Amniotic stem cell (primary cell): ENCODE results near the gene C5.
"Not testable (repeated sequence)": the region's sequence is repeated elsewhere in the genome, so short reads cannot be mapped to it uniquely, and the experiment has no call there.

Experiments
- DNase-seq: peaks from one replicate; lab custom pipeline; 2025; lab: John Stamatoyannopoulos, UW

C5 gene

DNA sequence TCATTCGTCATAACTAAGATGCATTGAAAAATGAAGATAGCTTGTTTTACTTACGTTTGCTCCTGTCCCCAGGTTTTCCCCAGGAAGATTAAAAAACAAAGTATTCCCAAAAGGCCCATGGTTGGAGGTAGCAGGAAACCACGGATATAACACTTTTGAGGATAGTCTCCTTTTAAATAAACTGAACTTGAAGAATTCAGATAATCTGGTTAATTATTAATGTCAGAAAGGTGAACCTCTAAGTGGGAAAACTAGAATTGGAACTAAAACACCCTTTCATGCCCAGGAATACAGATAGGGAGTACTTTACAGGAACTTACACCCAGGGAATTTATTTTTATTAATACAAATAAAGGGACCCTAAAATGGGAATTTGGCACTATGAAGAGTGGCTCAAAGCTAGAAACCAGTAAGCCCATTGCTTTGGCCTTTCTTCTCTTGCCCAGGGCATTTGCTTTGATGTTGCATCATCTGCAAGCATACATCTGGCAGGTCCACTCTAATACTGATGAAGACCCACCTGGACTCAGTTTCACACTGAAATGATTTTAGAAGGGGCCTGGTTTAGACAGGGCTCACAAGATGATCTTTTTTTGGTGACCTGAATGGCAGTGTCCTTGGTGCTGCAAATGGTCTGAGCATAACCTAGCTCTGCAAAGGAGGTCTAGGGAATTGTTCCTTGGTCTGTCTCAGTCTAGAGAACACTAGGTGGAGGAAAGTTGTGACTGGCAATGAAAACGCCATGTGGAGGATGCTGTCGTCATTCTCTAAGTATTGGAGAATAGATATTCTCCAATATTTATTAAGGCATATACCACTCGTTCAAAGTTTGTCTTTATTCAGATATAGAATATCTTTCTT lies at the start of gene C5:
TSS of gene C5 (minus strand) at position 148 of the 861 bp plus-strand sequence. CDS start at position 119, 29 bp downstream.
- no peak for DNase-seq

DNA sequence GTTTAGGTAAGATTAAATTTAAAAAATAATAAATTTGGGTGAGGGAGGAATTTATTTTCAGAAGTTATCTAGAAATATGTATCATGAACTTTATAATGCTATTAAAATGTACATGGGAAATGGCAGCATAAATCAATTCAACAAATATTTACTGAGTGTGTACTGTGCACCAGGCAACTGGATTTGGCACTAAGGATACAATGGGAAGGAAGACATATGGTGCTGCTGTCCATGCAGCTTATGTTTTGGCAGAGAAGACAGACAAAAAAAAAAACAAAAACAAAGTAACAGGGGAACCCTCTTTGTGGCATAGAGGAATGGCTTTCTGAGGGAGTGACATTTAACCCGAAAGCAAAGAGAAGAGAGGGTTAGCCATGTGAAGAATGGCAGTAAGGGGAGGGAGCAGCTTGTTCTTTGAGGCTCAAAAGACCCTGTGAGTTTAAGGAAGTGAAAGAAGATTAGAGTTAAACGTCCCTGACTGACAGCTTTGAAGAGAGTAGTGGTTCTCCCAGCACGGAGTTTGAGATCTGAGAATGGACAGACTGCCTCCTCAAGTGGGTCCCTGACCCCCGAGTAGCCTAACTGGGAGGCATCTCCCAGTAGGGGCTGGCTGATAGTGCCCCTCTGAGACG lies 48.6 kb upstream of the C5 start:
- DNase-seq = no peak

DNA sequence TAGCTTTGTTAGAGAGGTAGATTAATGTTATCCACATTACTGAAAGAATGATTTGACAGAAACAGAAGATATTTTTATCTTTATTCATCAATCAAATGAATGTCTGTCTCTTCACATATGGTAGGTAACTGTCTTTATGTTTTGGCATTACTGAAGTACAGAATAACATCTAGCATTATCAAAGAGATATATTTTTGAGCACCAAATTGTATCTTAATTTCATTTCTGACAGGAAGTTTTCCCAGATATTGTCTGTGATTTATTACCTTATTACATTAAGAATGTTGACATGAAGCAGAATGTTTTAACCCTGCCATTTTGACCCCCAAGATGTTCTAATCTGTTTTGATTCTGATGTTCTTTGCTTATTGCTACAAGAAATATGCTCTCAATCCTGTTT lies 45.0 kb upstream of the C5 start:
- no peak for DNase-seq

DNA sequence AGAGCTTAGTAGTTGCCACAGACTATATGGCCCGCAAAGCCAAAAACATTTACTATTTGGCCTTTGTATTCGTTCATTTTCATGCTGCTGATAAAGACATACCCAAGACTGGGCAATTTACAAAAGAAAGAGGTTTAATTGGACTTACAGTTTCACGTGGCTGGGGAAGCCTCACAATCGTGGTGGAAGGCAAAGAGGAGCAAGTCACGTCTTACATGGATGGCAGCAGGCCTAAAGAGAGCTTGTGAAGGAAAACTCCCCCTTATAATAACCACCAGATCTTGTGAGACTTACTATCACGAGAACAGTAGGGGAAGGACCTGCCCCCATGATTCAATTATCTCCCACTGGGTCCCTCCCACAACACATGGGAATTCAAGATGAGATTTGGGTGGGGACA lies 40.7 kb upstream of the C5 start:
- DNase-seq = not testable (repeated sequence)

DNA sequence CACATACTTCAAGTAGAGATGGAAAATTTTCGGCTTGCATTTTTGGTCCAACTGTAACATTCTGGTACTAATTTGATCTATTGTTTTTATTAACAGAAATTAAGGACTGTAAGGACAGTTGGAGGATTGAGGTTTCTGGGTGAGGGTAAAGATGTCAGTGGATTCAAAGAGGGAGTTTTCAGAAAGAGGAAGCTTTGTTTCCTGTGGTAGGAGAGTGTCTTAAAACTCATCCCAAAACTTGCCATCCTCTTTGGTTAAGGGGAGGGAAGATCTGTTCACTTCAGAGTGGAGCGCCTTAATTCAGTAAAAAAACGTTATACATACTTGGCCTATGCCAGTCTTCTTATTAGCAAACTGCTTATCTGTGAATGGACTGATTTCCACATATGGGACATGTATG lies 38.5 kb upstream of the C5 start:
- DNase-seq = no peak

DNA sequence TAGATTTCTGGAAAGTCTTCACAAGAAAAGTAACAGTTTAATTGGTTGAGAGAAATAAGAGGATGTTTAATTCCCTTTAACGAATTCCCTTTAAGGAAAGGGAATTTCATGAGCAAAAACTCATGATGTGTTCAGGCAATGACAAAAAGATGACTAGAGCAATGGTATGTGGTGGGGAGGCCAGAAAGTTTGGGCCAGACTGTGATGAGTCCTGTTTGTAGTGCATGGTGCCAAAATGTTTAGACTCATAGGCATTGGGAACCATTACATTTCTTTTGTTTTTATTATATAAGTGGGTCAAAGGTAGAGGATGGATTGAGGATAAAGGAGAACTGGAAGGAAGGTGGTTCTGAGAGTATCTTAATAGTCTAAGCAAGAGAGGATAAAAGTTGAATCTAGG lies 35.6 kb upstream of the C5 start:
- DNase-seq = no peak

DNA sequence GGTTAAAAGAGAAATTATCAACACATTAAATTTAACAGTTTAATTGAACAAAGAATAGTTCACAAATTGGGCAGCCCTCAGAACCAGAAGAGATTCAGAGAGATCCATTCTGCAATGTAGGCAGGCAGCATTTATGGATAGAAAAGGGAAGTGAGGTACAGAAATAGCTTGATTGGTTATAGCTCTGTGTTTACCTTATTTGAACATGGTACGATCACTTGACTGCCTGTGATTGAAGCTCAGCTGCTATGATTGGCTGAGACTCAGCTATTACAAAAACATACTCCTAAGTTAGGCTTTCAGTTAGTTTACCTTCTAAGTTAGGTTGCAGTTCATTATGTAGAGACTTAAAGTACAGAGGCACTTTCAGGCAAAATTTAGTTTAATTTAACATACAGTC lies 32.0 kb upstream of the C5 start:
- no peak for DNase-seq

DNA sequence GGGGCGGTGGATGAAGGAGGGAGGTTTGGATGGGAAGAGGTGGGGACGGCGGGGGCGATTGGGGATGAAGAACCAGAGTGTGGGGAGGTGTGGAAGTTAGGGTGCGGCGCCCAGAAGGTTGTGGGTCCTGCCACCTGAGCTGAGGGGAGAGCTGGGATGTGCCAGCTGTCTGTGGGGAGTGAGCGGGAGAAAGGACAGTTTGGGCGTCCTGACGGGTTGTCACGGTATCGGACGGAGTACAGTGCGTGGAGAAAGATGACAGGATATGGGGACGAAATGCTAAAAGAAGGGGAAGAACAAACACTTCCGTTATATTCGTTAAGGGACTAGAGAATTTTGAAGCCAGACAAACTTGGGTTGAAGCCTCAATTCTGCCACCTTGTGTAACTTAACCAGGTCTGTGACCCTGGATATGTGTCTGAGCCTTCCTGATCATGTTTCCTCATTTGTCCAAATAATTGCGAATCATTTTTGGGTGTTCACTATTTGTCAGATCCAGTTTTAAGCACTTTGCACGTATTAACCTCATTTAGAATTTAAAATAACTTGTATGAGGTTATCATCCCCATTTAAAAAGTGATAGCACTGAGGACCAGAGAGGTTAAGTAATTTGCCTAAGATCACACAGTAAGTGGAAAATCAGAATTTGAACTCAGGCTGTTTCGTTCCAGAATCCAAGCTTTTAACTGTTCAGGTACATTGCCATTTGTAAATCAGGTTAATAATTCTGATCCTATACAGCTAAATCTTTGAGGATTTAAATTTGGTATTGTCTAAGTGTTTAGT lies 25.4 kb upstream of the C5 start:
- DNase-seq = peak; percentile 4

DNA sequence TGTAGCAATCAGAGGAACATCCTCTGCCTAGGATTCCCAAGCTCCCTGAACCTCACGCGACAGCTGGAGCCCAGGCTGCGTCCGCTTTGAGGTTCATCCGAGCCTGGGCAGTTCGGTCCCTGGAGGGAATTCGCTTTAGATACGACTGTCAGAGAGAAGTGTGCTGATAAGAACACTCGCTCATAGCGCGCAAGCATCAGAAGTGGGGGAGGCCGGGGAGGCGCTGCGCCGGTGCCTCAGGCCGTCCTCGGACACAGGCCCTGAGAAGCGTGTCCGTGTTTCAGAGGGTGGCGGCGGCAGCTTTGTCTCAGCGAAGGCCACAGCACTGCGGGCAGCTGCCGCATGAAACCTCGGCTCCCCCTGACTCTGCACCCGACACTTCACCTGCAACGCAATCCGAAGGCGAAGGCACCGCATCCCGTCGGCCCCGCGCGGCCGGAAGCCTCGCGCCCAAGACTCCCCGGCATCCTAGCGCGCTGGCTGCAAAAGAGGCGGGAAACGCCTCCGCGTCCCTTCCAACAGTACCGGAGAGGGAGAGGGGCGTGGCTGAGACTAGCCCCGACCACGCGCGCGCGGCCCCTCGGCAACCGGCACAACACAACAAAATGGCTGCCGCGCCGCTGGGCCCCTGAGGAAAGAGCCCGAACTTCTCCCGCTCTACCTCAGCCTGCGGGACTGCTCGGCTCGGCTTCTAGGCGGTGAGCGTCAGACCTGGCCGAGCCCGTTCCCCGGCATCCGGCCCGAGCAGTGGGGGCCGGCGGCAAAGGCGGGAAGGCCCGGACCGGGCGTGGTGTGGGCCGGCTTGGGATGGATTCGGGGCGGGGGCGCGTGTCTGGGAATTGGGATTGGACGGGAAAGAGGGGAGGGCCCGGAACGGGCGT lies 24.5 kb upstream of the C5 start, which contains the start of gene CNTRL:
TSS of gene CNTRL (plus strand) at position 586 of the 881 bp plus-strand sequence. CDS start 13,372 bp downstream, outside the sequence.
- peak; percentile 91 for DNase-seq

DNA sequence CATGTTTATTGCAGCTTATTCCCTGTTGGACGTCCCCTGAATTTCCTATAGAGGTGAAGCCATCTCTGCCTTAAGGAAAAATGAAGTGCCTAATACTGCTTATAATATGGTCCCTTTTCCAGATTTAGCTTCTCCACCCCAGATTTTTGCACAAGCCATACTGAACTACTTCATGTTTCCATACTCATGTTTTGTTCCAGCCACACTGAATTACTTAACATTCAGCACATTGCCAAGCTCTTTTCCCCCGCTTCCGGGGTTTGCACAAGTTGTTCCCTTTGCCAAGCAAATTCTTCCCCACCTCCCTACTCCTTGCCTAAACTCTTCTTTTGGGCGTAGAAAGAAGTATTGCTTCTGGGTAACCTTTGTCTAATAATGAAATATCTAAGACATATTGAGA lies 23.0 kb upstream of the C5 start:
- no peak for DNase-seq

DNA sequence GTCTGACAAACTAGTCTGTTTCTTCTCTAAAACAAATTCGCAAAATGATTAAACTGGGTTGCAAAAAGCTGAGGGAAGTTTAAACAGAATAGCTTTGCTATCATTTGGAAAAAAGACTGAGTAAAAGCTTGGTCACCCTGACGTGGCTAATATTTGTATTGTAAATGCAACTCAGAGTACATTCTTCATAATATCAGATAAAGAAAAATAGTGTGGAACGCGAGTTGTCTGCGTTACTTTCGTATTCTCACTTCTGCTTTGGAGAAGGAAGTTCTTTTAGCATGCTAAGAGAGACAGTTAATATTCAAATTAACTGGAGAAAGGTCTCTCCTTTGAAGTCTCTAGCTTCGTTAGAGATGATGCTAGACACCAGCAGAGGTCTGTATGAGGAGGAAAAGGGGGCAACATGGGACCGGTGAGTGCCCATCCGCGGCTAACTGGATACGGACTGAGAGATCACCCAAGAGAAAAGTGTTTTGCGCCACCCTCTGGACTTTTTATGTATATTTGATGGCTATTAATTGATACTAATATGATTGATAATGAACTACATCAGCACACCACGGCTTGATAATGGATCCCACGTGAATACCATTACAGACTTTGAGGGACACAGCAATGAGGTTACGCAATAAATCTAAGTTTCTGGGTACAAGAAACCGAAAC lies 21.8 kb upstream of the C5 start:
- no peak for DNase-seq

DNA sequence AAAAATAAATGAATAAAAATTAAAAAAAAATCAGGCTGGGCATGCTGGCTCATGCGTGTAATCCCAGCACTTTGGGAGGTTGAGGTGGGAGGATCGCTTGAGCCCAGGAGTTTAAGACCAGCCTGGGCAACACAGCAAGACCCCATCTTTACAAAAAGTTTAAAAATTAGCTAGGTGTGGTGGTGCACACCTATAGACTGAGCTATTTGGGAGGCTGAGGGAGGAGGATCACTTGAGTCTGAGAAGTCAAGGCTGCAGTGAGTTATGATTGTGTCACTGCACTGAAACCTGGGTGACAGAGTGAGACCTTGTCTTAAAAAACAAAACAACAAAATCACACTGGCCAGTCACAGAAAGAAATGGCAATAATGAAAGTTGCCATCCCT lies 21.3 kb upstream of the C5 start:
- no peak for DNase-seq

DNA sequence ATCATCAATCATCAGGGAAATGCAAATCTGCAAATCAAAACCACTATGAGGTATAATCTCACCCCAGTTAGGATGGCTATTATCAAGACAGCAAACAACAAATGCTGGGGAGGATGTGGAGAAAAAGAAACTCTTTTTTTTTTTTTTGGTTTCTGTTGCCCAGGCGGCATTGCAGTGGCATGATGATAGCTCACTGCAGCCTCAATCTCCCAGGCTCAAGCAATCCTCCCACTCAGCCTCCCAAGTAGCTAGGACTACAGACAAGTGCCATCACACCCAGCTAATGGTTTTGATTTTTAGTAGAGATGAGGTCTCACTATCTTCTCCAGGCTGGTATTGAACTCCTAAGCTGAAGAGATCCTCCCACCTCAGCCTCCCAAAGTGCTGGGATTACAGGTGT lies 19.3 kb upstream of the C5 start:
- no peak for DNase-seq

DNA sequence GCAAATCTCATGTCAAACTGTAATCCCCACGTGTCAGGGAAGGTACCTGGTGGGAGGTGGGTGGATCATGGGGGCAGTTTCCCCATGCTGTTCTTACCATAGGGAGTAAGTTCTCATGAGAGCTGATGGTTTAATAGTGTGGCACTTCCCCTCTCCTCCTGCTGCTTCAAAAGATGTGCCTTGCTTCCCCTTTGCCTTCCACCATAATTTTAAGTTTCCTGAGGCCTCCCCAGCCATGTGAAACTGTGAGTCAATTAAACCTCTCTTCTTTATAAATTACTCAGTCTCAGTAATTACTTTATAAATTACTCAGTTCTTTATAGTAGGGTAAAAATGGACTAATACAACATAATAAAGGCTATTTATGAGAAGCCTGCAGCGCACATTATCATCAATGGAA lies 17.6 kb upstream of the C5 start:
- DNase-seq = no peak

DNA sequence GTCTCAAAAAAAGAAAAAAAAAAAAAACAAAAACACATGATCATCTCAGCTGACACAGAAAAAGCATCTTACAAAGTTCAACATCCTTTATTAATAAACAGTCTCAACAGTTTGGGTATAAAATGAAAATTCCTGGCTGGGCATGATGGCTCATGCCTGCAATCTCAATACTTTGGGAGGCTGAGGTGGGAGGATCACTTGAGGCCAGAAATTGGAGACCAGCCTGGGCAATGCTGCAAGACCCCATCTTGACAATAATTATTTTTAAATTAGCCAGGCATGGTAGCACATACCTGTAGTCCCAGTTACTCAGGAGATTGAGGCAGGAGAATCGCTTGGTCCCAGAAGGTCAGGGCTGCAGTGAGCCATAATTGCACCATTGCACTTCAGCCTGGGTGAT lies 16.8 kb upstream of the C5 start:
- DNase-seq = no peak

DNA sequence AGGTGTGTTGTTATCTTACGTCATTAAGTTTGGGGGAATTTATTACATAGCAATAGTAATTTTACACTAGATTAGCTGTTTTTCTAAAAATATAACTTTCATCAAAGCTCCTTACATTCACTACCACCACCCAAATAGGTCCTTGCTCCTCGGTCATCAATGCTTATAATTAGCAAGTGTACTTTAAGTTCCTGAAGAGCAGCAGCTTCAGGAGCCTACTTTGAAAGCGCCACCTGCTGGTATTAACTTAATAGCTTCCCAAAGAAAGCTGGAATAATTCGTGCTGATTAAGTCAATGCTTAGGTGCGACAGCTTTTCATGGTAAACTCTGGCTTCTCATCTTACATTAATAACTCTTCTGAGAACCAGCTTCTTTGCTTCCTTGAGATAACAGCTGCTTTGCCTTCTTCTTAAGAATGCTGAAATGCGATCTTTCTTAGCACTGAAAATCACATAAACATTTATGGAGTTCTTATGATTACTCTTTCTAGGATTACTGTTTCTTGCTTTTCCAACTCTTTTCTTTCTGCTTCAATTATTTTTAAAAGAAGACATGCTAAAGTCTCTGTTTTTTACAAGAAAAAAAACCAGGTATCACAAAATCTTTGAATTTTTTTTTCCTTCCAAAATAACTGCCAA lies 10.0 kb upstream of the C5 start:
- peak; percentile 51 for DNase-seq

DNA sequence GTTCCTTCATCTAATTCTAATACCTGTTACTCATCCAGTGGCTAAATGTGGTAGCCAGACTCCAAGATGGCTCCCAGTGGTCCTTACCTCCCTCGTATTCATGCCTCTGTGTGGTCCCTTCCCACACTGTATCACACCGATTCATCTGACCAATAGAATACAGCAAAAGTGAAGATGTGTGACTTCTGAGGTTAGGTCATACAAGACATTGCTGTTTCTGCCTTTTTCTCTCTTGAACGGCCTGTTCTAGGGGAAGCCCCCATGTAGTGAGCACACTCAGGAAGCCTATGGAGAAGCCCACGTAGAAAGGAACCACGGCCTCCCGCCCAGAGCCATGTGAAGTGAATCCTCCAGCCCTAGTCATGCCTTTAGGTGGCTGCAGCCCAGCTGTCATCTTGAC lies 9.4 kb upstream of the C5 start:
- DNase-seq = no peak

DNA sequence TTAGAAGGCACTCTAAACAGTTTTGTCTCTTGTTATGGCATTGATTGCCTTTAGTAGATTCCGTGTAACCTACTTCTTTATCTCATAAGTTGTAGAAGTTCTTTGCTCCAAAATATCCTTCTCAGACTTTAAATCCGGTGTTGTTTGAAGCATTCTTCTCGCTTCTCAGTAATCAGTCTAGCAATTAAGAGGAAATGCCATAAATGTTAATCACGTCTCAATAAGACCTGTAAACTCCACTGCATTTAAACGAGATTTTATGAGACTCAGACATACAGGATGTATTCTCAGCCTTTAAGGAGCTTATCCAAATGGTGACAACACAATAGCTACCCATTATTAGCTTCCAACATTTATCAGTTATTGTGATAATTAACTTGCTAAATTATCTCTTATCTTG lies 7.7 kb upstream of the C5 start:
- no peak for DNase-seq

DNA sequence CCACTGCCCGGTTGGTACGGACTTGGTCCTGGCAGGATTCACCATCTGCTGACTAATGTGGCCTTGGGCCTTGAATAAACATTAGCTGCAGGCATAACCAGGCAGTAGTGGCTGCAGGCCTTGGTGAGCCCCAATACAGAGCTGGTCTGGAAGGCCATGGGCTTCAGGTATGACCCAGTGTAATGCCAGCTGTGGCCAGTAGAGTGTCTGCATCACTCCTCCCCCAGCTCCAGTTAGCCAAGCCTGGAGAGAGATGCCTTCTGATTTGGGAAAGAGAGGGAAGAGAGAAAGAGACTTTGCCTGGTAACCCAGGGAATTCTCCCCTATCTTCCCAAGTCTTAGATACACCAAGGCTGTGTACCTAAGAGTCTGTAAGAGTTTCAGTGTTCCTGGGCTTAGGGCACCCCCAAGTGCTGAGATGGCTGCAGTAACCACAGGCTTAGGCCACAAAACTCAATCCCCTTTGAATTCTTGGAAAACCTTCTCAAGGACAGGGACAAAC lies 5.6 kb upstream of the C5 start:
- DNase-seq = no peak

DNA sequence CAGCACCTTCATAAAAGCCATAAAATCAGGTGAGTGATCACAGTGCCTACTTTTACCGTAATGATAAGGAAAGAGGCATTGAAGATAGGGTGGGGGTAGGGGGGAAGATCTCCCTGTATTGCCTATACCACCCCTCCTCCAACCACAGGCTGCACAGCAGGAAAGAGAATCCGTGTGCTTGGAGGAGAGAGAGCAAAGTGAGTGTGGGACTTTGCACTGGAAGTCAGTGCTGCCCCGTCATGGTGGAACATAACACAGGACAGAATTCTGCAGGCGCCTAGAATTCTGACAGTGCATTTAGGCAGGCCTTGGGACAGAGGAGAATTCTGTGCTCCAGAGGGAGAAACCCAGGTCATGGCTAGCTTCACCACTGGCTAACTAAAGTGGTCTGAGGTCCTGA lies 3.5 kb upstream of the C5 start:
- no peak for DNase-seq

DNA sequence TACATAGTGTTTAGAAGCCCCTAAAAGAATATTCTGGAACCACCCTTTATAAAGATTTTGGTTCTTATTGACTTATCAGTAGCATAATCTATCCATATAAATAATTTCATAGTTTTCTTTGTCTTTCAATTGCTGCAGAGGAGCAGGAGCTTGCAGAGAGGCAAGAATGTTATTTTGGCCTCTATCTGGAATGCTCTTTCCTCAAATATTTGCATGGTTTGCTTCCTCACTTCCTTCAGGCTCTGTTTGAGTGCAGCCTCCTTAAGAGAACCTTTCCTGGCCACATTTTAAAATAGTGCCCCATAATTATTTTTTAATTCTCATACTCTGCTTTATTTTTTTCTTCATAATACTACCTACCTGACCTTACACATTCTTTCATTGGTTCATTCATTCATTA lies 1.5 kb downstream of the C5 start:
- DNase-seq = no peak
